GF-D8 (cell line): ENCODE results near the gene TRUB1.
A peak's percentile ranks its signal among the peaks of the same experiment; 100 is the strongest.
"Not testable (repeated sequence)": the region's sequence is repeated elsewhere in the genome, so short reads cannot be mapped to it uniquely, and the experiment has no call there.

Experiments used
- DNase-seq: peaks from one replicate; lab custom pipeline; 2025; lab: John Stamatoyannopoulos, UW

The TRUB1 gene

DNA sequence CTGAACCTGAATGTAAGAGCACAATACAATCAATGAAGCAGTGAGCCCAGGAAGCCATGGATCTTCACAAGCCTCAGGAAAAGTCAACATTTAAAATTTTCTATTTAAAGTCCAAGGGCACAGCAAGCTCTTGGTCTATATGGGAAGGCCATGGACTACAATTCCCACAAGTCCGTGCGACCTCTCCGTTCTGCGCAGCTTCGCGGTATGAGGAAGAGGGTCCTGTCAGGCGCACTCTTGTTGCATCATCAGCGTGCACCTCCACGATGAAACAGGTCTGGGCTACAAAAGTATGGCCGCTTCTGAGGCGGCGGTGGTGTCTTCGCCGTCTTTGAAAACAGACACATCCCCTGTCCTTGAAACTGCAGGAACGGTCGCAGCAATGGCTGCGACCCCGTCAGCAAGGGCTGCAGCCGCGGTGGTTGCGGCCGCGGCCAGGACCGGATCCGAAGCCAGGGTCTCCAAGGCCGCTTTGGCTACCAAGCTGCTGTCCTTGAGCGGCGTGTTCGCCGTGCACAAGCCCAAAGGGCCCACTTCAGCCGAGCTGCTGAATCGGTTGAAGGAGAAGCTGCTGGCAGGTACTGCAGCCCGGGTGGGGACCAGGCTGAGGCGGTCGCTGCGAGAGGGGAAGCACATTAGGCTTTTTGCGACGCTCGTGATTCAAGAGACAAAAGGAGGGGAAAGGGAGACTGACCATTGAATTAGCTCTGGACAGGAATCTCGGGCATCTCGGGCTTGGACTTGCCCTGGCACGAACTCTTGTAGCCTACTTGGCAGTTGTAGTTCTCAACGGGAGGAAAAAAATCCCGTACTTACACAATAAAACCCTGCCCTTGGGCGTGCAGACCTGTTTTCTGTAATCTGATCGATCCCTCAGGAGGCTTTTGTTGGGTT is at the start of gene TRUB1:
Gene TRUB1, plus strand, starts transcription at position 234 of the 894 bp plus-strand sequence. Its CDS starts 59 bp downstream, at position 293.
- peak; percentile 85 for DNase-seq

DNA sequence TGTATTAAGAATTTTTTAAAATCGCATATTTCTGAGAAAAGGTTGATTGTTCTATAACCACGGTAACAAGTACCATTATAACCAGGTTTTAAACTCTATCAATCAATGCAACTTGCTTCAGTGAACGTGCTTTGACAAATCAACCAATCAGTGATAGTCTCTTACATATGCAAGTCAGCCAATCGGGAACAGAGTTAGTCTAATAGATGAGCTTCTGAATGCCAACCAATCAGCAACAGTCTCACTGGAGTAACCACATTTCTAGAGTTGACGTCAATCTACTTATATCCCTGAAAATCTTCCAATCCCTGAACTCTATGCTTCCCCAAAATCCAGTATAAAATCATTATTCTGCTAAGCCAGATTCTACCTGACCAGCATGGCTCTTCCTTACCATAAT is 44.7 kb upstream of the TRUB1 start:
- DNase-seq = no peak

DNA sequence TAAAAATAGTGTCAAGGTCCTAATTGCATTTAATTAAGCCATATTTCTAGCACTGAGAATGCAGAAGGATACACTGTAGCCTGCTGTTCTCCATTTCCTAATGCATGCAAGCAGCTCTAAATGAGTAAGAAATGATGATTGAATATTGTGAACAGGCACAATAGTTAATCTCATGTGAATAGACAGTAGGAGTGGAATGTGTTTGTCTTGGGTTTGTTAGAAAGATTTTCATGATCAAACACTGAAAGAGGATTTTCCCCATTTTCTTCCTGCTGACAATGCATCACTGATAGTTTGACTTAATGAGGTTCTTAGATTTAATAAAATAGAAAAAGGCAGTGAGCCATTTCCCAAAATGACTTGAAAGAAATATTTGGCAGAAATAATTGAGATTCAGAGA is 43.1 kb upstream of the TRUB1 start:
- DNase-seq = no peak

DNA sequence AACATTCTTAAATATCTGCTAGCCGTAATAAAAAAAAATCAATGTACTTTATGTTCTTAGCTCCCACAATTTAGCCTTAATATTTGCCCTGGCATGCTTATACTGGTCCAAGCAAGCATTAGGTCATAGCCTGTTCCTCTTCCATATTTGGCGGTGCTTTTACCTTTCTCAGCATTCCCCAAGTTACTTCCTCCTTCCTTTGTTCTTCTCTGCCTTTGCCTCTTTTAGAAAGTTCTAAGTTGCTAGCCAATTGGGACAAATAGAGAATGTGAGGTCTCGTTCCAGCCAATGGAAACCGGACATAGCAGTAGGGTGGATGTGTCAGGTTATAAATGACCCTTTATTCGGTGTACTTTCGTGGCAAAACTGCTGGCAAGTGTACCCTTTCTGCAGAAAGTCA is 41.0 kb upstream of the TRUB1 start:
- not testable (repeated sequence) for DNase-seq

DNA sequence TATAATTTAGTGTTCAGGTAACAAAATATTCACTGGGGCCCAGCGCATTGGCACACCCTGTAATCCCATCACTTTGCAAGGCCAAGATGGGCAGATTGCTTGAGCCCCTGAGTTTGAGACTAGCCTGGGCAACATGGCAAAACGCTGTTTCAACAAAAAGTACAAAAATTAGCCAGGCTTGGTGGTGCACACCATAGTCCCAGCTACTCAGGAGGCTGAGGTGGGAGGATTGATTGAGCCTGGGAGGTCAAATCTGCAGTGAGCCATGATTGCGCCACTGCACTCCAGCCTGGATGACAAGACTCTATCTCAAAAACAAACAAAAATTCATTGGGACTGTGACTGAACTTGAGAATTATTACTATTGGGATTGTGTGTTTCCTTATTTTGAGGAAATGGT is 40.4 kb upstream of the TRUB1 start:
- DNase-seq = no peak

DNA sequence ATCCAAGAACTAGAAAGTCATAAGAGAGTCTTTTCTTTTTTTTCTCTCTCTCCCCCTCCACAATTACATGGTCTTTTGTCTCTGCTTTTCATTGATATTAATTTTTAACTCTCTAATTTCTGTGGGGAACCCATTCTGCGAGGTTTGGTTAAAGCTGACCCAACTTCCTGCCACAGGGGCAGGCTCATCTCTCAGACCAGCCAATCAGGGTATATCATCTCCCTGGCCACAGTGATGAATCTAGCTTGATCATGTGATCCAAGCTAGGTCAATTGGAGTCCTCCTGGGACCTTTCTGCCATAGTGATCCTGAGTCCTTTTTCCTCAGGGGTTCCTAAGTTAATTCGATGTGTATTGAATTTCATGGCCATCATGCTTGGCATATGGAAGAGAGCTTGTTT is 38.0 kb upstream of the TRUB1 start:
- DNase-seq = no peak

DNA sequence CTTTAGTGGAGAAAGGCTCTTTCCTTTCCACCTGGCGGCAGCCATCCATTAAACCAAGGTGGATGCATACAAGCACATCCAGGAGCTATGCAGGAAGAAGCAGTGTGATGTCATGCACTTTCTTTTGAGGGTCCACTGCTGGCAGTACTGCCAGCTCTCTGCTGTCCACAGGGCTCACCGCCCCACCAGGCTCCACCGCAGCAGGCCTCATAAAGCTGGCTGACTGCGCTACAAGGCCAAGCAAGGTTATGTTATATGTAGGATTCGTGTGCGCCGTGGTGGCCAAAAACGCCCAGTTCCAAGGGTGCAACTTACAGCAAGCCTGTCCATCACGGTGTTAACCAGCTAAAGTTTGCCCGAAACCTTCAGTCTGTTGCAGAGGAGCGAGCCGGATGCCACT is 37.3 kb upstream of the TRUB1 start:
- DNase-seq = no peak

DNA sequence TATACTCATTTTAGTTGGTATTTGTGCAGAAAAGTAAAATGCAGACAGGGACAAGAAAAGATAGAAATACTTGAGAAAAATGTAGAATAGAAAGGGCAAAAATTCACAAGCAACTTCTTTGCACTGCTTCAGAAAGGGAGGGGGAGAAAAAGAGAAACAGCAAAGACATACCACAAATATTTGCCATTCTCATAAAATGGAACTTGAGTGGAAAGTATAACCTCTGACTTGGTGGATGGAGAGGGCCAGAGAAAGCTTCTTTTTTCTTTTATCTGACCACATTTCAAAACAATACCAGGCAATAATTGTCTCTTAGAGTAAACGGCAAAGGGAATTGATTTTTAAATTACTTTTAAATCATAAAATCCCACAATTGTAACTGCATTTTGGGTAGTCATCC is 35.8 kb upstream of the TRUB1 start:
- no peak for DNase-seq

DNA sequence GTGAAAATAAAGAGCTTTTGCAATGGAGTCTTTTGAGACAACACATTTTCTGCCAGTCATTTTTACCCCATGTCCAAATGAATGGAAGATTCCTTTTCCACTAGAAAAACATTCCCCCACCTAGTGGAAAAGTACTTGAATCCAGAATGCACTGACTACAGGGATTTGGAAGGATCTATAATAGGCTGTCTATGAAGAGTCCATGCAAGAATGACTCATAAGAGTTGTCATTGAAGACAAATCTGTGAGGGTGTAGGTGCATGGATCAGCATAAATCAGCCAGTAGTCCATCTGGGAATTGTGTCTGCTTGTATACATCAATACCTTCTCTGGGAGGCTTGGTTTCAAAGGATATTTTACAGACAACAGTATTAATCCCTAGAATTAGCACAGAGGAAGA is 32.5 kb upstream of the TRUB1 start:
- no peak for DNase-seq

DNA sequence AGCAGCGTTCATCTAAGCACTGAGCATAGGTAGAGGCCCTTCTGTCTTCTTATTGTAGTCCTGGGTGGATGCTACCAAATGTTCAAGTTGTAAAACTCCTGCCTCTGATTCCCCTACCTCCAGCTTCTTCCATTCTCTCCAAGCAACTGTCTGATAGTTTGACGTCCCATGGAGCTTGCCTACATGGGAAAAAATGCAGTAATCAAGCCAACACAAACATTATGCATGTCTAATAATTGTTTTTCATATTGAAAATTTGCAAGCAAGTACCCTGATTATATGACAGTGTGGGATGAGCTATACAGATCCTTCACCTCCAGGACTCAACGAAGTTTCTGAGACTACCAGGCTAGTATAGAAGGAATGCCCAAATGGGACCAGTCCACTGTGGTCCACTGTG is 31.0 kb upstream of the TRUB1 start:
- DNase-seq = no peak

DNA sequence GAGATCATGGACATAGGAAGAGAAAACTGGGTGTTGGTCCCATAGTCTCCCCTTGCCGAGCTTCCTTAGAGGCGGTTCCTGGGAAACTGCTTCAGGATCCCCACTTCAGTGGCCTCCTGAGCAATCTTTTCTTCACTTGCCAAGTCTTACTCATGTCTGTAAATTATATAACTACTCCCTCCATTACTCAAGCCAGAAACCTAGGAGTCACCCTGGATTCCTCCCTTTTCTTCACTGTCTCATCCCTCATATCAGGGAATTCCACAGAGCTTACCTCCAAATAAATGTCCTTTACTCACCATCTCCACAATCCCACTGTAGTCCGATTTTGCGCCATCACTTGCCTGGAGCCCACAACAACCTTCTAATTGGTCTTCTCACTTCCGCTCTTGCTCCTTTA is 29.1 kb upstream of the TRUB1 start:
- DNase-seq = no peak

DNA sequence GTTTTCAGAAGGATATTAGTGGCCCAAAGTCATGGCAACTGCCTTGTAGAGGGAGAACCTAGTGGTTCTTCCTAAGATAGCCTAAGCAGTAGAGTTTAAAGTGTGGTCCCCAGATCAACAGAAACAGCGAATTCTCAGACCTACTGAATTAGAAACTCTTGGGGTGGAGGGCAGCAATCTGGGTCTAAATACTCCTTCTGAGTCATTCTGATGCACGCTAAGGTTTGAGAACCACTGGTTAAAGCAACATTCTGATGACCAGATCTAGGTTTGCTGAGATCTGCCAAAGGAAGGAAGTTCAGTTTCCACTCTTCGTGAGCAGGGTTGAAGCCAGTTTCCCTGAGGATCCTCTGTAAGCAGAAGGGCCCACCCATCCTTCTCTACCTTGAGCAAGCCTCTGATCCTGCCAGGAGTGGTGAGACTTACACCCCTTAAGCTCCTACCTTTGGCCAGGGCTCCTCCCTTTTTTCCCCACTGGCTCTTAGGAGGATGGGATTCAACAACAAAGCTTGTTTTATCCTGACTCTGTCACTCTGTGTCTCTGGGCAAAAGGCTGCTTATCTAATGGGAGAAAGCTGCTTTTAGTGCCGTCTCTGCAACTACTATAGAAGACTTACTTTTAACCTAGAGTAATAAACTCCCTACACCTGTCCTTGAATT is 26.8 kb upstream of the TRUB1 start:
- DNase-seq = no peak

DNA sequence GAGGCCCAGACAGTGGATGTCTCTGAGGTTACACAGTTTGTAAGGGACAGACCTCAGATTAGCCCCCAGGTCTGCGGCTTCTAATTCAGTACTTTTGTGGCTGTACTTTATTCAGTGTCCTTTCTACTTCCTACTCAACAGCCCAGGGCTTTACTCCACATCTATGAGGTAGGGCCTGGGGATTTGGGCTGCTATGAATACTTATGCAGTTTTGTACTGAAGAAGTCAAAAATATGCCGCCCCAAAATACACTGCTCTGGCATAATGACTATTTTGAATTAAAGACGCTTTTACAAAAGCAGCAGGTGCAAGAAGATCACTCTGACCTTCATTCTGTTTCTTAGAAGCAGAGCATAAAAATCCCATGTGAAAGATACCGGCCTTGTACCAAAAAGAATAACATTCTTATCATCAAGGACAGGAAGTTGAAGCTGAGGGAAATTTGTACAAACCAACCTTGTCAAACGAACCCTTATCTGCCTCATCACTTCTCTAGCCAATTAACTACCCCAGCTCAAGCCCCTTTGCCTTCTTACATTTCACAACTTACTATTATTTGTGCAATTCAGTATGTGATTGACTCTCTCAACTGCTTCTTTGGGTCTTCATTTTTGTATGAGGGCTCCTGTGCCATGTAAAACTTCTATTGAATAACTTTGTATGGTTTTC is 26.1 kb upstream of the TRUB1 start:
- no peak for DNase-seq

DNA sequence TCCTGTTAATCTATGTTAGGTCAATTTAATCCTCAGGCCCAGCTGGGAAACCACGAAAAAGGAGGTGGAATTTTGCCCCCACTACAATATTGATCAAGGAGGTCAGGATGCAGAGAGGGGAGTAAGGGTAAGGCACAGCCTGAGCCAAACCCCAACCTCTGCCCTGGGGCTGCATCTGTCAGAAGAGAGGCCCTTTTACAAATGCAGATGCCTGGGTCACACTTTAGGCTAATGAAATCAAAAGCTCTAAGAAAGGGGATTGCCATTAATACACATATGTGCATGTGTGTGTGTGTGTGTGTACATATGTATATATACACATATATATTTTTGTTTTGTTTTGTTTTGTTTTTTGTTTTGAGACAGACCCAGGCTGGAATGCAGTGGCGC is 25.5 kb upstream of the TRUB1 start:
- DNase-seq = no peak

DNA sequence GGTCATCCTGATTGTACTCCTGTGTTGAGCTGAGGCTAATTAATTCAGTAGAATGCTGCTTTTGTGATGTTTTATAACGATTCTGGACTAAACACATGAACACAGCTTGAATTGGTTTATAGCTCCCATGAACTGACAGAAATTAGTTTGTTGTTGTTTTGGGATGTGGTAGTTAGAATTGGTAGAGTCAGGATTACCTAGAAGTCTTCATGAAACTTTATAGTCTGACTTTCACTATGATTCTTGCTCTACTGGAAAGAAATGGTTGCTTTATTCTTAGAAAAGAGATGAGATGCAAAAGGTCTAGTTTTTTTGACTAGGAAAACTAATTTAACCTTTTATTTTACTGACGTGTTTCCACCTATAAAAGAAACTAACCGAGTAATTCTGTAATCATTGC is 23.4 kb upstream of the TRUB1 start:
- DNase-seq = no peak

DNA sequence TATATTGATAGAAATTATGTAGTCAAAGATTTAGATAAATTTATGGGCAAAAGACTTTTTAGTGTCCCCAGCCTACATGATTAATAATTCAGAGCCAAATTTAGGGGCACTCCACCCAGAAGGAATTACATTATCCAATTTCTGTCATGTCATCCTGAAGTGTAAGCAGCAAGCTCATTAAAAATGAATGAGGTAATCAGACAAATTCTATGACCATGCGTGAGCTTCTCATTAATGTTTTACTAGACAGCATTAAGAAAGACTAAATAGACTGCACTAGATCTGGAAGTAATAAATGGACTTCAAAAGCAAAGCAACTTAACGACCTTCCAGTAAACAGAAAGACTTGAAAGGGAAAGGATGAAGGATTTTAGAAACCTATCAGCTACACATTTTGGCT is 22.7 kb upstream of the TRUB1 start:
- no peak for DNase-seq

DNA sequence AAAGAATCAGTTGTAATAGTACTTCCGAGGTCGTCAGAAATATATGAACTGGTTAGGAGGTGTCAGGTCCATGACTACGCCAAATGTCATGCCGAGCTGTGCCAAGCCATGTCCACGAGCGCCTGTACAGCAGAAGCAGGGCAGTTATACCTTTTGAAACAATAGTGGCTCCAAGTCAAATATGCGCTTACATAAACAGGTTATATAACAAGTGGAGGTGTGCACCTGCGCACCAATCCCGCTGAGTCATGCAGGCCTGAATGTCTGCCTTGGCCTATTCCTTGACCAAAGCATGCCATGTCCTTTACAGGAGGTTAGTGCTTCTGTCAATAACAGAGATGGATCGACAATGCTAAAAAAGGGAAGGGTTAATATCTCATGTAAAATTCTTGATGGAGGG is 21.3 kb upstream of the TRUB1 start:
- no peak for DNase-seq

DNA sequence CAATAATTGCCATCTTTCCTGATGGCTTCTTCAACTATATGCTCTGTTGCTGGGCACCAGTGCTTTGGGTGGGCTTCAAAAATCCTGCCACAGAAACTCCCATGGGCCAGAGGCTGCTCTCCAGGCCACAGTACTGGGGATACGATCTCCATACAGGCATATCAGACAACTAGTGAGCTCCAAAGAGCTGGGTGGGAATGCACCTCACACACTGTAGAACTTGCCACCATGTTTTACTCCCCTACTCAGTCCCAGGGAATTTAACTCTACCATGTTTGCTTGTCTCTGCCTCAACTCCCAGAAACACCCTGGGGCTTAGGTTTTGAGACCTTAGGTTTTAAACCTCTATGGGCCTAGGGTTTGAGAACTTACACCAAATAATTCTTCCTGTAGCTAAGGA is 20.5 kb upstream of the TRUB1 start:
- DNase-seq = no peak

DNA sequence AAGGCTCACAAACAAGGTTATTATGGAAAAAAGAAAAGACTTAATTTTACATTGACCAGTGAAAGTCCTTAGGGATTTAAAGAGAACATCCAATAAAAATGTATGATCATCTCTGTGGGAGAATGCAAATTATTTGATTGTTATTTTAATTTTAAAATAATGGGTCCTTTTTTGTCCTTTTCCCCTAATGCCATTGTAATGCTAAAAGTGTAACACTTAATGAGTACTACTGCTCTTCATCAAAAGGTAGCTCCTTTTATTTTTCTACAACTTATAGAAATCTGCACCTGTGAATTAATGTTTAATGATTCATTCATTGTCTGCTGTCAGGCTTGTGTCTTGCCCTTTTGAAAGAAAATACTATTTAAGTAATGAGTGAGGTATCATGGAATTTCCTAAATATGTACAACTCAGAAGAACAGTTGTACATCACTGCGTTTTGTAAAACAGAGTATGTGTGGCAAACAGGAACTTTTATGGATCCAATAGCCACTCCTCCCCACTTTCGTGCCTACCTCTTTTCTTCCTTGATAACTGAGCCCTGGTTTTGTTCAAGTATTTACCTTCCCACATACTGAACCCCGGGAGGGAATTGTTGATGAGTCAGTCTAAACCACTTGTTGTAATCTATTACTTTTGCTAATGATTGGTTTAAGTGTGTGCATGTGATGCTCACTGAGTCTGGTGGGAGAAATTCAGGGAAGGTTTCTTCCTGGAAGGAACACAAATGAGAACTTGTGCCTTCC is 19.9 kb upstream of the TRUB1 start:
- DNase-seq = no peak

DNA sequence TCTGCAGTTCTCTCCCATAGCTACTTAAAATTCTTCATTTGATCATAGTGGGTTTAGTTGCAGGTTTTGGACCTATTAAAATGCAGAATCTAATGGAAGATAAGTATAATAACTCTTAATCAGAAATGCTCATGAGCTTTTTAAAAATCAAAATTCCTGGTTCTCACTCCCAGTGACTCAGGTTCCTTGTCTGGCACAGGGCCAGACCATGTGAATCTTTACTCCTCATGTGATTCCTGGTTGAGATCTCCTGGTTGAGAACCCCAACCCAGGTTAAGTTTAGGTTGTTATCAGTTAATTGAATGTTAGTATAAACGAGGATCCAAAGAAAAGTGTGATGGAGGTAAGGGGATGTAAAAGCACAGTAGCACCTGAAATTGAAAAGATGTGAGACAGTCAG is 17.5 kb upstream of the TRUB1 start:
- DNase-seq = no peak

DNA sequence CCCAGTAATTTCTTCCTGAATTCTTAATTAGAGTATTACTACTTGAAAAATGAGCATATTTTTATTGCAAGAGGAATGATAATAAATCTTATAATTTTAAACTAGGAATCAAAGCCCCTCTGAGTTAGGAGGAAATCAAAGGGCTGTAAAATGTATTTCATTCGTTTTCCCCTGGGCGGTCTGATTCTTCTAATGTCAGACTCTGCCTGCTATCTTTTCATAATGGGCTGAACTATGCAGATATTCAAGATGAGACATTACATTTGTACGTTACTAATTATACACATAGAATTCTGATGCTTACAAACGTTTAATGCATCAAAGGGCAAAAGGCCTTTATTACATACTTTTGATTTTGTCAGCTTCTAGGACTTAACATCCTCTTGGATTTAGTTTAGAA is 16.0 kb upstream of the TRUB1 start:
- DNase-seq = no peak

DNA sequence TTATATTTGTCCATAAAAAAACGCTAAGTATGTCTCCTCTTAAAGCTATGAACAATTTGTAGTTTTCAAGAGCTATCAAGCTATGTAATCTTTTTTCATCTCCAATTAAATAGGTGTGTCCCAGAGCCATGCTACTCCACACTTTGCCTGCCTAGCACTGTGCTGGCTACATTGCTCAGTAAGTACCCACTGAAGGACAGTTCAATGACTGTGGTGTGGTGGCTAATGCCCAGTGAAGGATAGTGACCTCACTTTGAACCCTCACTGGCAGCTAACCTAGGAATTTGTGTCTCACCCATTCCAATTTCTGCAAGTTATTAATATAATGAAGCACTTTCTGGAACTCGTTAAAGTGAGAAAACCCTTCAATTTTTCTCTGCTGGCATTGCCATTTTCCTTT is 14.4 kb upstream of the TRUB1 start:
- DNase-seq = no peak
